IPS-18a (cell line): ENCODE measurements around the gene IRF2.
"Not testable (repeated sequence)": the region's sequence is repeated elsewhere in the genome, so short reads cannot be mapped to it uniquely, and the experiment has no call there.

Experiments used
- H3K27ac ChIP-seq: one replicate; pipeline ENCODE4 v1.5.1; 2013; ENCODE audit warnings: low read length
- H3K27me3 ChIP-seq: one replicate; pipeline ENCODE4 v1.6.1; 2013; ENCODE audit warnings: mild to moderate bottlenecking, low read length; ENCODE audit not compliant: control insufficient read depth, insufficient read depth
- H3K36me3 ChIP-seq: one replicate; pipeline ENCODE4 v1.6.1; 2013; ENCODE audit warnings: low read depth, low read length; ENCODE audit not compliant: control insufficient read depth
- H3K4me1 ChIP-seq: one replicate; pipeline ENCODE4 v1.6.1; 2013; ENCODE audit warnings: low read depth, low read length; ENCODE audit not compliant: control insufficient read depth
- H3K4me3 ChIP-seq: one replicate; pipeline ENCODE4 v1.5.1; 2013; ENCODE audit warnings: low read length
- H3K9ac ChIP-seq: one replicate; pipeline ENCODE4 v1.6.1; 2013; ENCODE audit warnings: mild to moderate bottlenecking, low read length, moderate library complexity
- H3K9me3 ChIP-seq: one replicate; pipeline ENCODE4 v1.6.1; 2013; ENCODE audit warnings: low read depth, low read length; ENCODE audit not compliant: control insufficient read depth

The IRF2 gene

DNA sequence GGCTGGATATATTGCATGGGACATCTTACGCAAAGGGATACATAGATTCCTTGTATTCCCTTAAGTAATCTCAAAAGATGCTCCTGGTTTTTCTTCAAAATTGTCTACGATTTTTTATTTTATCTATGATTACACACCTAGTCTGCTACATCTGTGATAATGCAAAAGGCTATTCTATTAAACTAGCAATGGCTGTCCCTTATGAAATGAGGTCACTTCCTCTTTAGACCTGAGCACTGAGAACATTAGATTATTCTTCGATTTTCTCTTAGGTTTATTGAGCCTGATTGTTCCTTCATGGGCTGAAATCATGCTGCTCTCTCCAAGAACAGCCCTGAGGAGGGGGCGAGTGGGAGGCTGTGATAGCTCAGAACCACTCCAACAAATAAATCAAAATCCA is 129.9 kb downstream of the IRF2 start:
- no peaks in the 10 kb centered on the region for H3K9me3 ChIP-seq
- H3K36me3 ChIP-seq: no peaks in the 10 kb centered on the region
- H3K27me3 ChIP-seq: no peaks in the 10 kb centered on the region
- H3K27ac ChIP-seq: no peak overlapping the region
- H3K9ac ChIP-seq: no peak overlapping the region
- H3K4me1 ChIP-seq: peaks cover 25% of the 10 kb centered on the region
- no peak overlapping the region for H3K4me3 ChIP-seq

DNA sequence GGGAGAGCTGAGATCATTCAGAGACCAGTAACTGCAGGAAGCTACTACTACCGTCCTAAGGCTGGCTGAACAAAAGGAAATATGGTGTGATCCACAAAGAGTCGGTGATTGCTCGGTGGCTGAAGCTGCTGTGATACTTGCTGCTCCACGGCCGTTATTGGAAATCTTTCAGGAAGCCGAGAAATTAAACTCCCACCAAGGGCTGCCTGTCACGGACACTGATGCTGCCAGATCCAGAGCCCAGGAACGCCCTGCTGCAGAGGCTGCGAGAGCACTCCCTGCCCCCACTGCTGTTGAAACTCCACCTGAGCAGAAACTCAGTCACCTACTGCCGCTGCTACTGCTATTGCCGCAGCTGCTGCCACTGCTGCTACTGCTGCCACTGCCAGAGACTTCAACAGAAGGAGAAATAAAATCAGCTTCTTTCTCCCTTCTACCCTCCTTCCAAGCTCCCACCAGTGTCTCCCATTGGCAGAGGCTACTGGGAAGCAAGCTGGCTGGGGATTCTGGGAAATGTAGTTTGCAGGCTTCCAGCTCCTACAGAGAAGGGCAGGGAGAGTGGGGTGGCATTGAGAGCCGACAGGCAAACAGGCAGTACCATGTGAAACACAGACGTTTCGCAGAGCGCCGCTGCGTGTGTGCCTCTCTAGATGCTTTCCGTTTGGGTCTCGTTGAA is 130.7 kb downstream of the IRF2 start:
- peaks cover 25% of the 10 kb centered on the region for H3K4me1 ChIP-seq
- no peaks in the 10 kb centered on the region for H3K36me3 ChIP-seq
- H3K9me3 ChIP-seq: no peaks in the 10 kb centered on the region
- no peak overlapping the region for H3K27ac ChIP-seq
- peak overlapping the region; percentile 79 for H3K4me3 ChIP-seq
- H3K9ac ChIP-seq: peak overlapping the region; percentile 53
- no peaks in the 10 kb centered on the region for H3K27me3 ChIP-seq

DNA sequence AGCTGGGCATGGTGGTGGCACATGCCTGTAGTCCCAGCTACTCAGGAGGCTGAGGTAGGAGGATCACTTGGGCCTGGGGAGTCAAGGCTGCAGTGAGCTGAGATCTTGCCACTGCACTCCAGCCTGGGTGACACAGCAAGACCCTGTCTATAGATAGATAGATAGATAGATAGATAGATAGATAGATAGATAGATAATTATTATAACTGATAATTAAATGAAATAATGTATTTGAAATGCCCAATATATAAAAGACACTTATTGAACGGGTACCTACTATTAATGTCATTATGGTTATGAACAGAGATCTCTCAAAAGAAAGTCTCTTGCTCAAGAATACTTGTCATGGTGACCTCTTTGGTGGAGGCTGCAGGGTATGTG is 131.5 kb downstream of the IRF2 start:
- not testable (repeated sequence) for H3K27ac ChIP-seq, H3K9me3 ChIP-seq, H3K27me3 ChIP-seq, H3K9ac ChIP-seq, H3K36me3 ChIP-seq
- Histone ChIP-seq H3K4me3 (peak overlapping the region; percentile 79), H3K4me1 (peaks cover 18% of the 10 kb centered on the region)

DNA sequence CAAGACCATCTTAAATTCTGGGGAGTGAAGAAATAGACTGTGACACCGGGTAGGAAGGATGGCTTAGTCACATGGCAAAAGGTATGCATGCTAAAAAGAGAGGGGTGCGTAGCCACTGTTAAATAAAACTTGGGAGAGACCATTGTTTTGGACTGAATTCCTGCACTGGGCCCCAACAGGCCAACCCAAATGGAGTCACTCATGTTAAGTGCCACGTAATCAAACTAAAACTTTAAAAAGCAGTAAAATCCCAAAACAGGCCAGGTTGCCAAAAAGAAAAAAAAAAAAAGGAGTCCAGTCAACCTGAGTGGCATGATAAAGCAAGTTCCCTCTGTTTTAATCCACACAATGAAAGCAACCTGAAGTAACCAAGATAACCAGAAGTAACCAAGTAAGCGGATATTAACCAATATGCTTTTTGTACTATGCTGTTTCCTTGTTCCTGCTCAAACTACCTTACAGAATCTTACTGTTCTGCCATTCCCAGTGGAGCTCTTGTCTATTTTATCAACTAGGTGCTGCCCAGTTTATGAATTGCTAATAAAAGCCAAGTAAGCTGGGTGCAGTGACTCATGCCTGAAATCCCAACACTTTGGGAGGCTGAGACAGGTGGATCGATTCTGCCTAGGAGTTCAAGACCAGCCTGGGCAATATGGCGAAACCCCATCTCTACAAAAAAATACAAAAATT is 132.0 kb downstream of the IRF2 start:
- no peaks in the 10 kb centered on the region for H3K36me3 ChIP-seq
- H3K9ac ChIP-seq: no peak overlapping the region
- H3K4me1 ChIP-seq: peaks cover 14% of the 10 kb centered on the region
- H3K27me3 ChIP-seq: no peaks in the 10 kb centered on the region
- no peaks in the 10 kb centered on the region for H3K9me3 ChIP-seq
- H3K4me3 ChIP-seq: no peak overlapping the region
- no peak overlapping the region for H3K27ac ChIP-seq

DNA sequence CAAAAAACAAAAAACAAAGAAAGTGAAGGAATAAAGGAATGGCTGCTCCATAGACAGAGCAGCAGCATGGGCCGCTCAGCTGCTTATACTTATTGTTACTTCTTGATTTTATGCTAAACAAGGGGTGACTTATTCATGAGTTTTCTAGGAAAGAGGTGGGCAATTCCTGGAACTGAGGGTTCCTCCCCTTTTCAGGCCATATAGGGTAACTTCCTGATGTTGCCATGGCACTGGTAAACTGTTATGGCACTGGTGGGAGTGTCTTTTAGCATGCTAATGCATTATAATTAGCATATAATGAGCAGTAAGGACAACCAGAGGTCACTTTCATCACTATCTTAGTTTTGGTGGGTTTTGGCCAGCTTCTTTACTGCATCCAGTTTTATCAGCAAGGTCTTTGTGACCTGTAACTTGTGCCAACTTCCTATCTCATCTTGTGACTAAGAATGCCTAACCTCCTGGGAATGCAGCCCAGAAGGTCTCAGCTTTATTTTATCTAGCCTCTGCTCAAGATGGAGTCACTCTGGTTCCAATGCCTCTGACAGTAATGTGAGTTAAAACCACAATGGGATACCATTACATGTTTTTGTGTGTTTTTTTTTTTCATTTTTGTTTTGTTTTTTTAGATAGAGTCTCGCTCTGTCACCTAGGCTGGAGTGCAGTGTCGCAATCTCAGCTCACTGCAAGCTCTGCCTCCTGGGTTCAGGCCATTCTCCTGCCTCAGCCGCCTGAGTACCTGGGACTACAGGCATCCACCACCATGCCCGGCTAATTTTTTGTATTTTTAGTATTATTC is 134.8 kb downstream of the IRF2 start:
- not testable (repeated sequence) for H3K36me3 ChIP-seq, H3K4me3 ChIP-seq, H3K27me3 ChIP-seq, H3K27ac ChIP-seq, H3K9ac ChIP-seq, H3K4me1 ChIP-seq, H3K9me3 ChIP-seq

DNA sequence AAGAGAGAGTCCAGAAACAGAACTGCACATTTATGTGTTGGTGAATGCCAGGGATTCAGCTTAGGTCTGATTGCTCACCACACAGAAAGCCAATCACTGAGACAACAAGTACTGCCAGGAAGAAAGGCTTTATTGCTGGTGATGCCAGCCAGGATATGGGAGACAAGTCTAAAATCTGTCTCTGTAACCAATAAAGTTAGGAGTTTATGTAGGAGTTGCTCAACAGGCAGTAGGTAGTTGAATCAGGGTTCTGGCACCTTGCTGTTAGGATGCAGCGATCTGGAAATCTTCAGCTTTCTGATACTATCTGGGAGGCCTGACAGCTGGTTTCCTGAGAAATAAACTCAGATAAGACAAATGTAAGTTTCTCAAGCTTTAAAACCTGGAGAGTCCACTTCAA is 136.4 kb downstream of the IRF2 start:
- Histone ChIP-seq H3K36me3 (no peaks in the 10 kb centered on the region), H3K4me1 (no peaks in the 10 kb centered on the region), H3K27ac (no peak overlapping the region), H3K27me3 (no peaks in the 10 kb centered on the region), H3K4me3 (no peak overlapping the region), H3K9ac (no peak overlapping the region), H3K9me3 (no peaks in the 10 kb centered on the region)
